ENCODE data around the gene MYBPC2.

GRCh38 chr19:50435627-50436026 lies 2.9 kb downstream of the MYBPC2 start:
- TF ChIP-seq, protein P1, sequence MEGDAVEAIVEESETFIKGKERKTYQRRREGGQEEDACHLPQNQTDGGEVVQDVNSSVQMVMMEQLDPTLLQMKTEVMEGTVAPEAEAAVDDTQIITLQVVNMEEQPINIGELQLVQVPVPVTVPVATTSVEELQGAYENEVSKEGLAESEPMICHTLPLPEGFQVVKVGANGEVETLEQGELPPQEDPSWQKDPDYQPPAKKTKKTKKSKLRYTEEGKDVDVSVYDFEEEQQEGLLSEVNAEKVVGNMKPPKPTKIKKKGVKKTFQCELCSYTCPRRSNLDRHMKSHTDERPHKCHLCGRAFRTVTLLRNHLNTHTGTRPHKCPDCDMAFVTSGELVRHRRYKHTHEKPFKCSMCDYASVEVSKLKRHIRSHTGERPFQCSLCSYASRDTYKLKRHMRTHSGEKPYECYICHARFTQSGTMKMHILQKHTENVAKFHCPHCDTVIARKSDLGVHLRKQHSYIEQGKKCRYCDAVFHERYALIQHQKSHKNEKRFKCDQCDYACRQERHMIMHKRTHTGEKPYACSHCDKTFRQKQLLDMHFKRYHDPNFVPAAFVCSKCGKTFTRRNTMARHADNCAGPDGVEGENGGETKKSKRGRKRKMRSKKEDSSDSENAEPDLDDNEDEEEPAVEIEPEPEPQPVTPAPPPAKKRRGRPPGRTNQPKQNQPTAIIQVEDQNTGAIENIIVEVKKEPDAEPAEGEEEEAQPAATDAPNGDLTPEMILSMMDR (conservative IDR thresholded peaks at IDR 0.05; ENCODE audit: low read depth, low read length), result no peak
- no peak for TF ChIP-seq EZH2 (IDR thresholded peaks at IDR 0.05; ENCODE audit: borderline replicate concordance, low read depth, low read length, poor library complexity, severe bottlenecking)

All from A673 (cell line).